Lower leg skin (tissue), 4 donors: ENCODE measurements around the gene GSTA3. TPM values are rescaled to one million over a fixed set of nuclear protein-coding genes. Genes with fewer than 3 reads are reported as not detected.

Source experiments
- DNase-seq, 2 donors: peaks; one replicate each; pipeline ENCODE4 v3.0.0-alpha.2; 2019; ENCODE audit warnings: low spot score in 2 of 2
- H3K4me3 ChIP-seq: fragments of 200-600 bp; sonication (generic); 2 replicates; pipeline ENCODE4 v1.5.1; 2017; ENCODE audit warnings: mild to moderate bottlenecking, low read depth; ENCODE audit not compliant: poor library complexity, severe bottlenecking
- POLR2A ChIP-seq, 2 donors: fragments of 450-650 bp; IDR thresholded peaks; one replicate each; pipeline ENCODE4 v1.6.1; 2016 to 2017; ENCODE audit warnings: antibody characterized with exemption in 2 of 2, mild to moderate bottlenecking in 1 of 2, moderate library complexity in 1 of 2
- whole genome bisulfite sequencing, 2 donors: methylation state at CpG; one replicate each; pipeline ENCODE4 v1.1.5; 2018; 5-methylcytosine and 5-hydroxymethylcytosine counted together
- intact Hi-C: fragments of 100-400 bp; cut with DNase I; formaldehyde crosslinking; loops from one replicate; pipeline ENCODE4 v1.15.0; 2023; ENCODE audit warnings: low total_unique reads
- total RNA-seq, 4 donors: library from RNA; depleted of rRNA; stranded (reverse); fragments of >200 nt; gene quantifications; one replicate each; pipeline ENCODE4 v1.1.0, GENCODE V29; 2016
- TF ChIP-seq, protein P1 (sequence below), 3 donors: fragments of 450-650 bp; IDR thresholded peaks; one replicate each; pipeline ENCODE4 v1.5.1; 2016; ENCODE audit warnings: antibody characterized with exemption in 3 of 3, mild to moderate bottlenecking in 3 of 3, moderate library complexity in 2 of 3

GSTA3 gene
- total RNA-seq, 4 donors from 2014 or later = 13.3 to 17.8 (median 16.0) TPM

- WGBS, 2 donors = 70 to 73% methylated on average over 4 of the region's 4 CpGs
- H3K4me3 ChIP-seq = no peak overlapping the region
- intact Hi-C loops = no loop called here
- DNase-seq = no peak
- TF ChIP-seq, protein P1, sequence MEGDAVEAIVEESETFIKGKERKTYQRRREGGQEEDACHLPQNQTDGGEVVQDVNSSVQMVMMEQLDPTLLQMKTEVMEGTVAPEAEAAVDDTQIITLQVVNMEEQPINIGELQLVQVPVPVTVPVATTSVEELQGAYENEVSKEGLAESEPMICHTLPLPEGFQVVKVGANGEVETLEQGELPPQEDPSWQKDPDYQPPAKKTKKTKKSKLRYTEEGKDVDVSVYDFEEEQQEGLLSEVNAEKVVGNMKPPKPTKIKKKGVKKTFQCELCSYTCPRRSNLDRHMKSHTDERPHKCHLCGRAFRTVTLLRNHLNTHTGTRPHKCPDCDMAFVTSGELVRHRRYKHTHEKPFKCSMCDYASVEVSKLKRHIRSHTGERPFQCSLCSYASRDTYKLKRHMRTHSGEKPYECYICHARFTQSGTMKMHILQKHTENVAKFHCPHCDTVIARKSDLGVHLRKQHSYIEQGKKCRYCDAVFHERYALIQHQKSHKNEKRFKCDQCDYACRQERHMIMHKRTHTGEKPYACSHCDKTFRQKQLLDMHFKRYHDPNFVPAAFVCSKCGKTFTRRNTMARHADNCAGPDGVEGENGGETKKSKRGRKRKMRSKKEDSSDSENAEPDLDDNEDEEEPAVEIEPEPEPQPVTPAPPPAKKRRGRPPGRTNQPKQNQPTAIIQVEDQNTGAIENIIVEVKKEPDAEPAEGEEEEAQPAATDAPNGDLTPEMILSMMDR (IDR thresholded peaks at IDR 0.05) = no peak
- TF ChIP-seq POLR2A (IDR thresholded peaks at IDR 0.05) = no peak
Observed at GRCh38 chr6:52849137-52849536, 60.4 kb downstream of the GSTA3 start.

Other genes with a start within 250 kb of the GSTA3 start
- 1 to 10 TPM; 6.2 to 9.3 (median 8.5) TPM for gene TMEM14A, start 238.6 kb downstream of the GSTA3 start, total RNA-seq
- gene GSTA2, start 146.2 kb downstream of the GSTA3 start, total RNA-seq = not detected
- 1 to 10 TPM in 2 of 4 donors, not detected in 2; 1.4 to 2.8 TPM for gene GSTA1, start 105.9 kb downstream of the GSTA3 start, total RNA-seq
- gene GSTA5, start 68.9 kb downstream of the GSTA3 start, total RNA-seq = not detected
- 100 to 1,000 TPM; 114 to 148 (median 117) TPM for gene GSTA4, start 85.6 kb upstream of the GSTA3 start, total RNA-seq
- 10 to 100 TPM; 13.1 to 22.5 (median 17.4) TPM for gene CILK1, start 152.1 kb upstream of the GSTA3 start, total RNA-seq
- gene FBXO9, start 155.7 kb upstream of the GSTA3 start, total RNA-seq = 10 to 100 TPM; 22.5 to 45.0 (median 28.3) TPM
- gene GCM1, start 239.1 kb upstream of the GSTA3 start, total RNA-seq = not detected